ENCODE data around the gene UPF2.

DNA sequence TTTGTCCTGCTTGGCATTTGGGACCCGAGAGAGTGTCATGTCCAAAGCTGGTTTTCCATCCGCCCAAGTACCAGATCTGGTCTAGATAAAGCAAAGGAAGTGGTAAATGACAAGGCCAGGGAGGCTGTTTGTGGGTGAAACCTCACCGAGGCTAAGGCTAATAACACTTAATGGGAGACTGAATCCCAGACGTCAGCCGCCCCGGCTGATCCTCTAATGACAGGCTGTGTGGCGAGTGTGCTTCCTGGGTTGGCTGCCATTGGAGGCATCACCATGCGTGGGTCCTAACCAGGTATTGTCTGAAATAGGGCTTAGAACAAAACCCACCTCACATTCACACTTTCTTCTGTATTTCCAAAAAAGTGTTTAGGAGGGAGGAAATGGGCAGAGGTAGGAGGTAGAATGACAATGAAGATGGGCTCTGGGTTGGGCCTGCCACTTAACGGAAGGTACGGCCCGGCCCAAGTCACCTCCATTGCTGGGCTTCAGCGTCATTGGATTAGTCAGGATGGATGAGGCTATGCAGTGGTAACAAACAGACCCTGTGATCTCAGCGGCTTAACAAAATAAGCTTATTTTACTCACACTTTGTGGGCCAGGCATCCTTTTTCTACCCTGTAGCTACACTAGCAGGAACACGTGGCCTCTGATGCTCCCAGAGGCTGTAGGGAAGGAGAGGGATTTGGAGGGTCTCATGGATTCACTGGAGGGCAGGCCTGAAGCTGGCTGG, 159.8 kb downstream of the UPF2 start:
- TF ChIP-seq, protein P1, sequence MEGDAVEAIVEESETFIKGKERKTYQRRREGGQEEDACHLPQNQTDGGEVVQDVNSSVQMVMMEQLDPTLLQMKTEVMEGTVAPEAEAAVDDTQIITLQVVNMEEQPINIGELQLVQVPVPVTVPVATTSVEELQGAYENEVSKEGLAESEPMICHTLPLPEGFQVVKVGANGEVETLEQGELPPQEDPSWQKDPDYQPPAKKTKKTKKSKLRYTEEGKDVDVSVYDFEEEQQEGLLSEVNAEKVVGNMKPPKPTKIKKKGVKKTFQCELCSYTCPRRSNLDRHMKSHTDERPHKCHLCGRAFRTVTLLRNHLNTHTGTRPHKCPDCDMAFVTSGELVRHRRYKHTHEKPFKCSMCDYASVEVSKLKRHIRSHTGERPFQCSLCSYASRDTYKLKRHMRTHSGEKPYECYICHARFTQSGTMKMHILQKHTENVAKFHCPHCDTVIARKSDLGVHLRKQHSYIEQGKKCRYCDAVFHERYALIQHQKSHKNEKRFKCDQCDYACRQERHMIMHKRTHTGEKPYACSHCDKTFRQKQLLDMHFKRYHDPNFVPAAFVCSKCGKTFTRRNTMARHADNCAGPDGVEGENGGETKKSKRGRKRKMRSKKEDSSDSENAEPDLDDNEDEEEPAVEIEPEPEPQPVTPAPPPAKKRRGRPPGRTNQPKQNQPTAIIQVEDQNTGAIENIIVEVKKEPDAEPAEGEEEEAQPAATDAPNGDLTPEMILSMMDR (IDR thresholded peaks at IDR 0.05; ENCODE audit: low read depth, low read length) = no peak
- TF ChIP-seq EZH2phosphoT487 (IDR thresholded peaks at IDR 0.05; ENCODE audit: low read depth) = no peak

Measured in OCI-LY3 (cell line).